NOMO-1 treated with dmso at 0.1 percent for 144 hours (cell line): ENCODE data around the gene EXOC1L.
"Not testable (repeated sequence)": the region's sequence is repeated elsewhere in the genome, so short reads cannot be mapped to it uniquely, and the experiment has no call there.

Experiments used
- DNase-seq: peaks from one replicate; lab custom pipeline; 2025; ENCODE audit not compliant: unreplicated experiment; lab: John Stamatoyannopoulos, UW

Gene EXOC1L

GRCh38 chr4:55837903-55838302 is 18.3 kb downstream of the EXOC1L start:
- DNase-seq, result no peak

GRCh38 chr4:55838356-55838755 is 18.8 kb downstream of the EXOC1L start:
- DNase-seq, result no peak

DNA sequence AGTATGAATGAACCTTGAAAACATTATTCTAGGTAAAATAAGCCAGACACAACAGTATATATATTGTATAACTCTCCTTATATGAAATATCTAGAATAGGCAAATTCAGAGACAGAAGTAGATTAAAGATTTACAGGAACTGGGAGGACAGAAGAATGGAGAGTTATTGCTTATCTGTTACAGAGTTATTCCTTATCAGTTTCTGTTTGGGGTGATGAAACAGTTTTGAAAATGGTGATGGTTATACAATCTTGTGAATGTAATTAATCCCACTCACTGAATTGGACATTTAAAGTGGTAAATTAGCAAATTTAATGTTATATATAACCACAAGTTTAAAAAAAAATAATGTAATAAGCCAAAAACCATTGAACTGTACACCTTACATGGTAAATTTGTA is 19.4 kb downstream of the EXOC1L start:
- DNase-seq, result no peak

GRCh38 chr4:55840956-55841355 is 21.4 kb downstream of the EXOC1L start:
- no peak for DNase-seq

DNA sequence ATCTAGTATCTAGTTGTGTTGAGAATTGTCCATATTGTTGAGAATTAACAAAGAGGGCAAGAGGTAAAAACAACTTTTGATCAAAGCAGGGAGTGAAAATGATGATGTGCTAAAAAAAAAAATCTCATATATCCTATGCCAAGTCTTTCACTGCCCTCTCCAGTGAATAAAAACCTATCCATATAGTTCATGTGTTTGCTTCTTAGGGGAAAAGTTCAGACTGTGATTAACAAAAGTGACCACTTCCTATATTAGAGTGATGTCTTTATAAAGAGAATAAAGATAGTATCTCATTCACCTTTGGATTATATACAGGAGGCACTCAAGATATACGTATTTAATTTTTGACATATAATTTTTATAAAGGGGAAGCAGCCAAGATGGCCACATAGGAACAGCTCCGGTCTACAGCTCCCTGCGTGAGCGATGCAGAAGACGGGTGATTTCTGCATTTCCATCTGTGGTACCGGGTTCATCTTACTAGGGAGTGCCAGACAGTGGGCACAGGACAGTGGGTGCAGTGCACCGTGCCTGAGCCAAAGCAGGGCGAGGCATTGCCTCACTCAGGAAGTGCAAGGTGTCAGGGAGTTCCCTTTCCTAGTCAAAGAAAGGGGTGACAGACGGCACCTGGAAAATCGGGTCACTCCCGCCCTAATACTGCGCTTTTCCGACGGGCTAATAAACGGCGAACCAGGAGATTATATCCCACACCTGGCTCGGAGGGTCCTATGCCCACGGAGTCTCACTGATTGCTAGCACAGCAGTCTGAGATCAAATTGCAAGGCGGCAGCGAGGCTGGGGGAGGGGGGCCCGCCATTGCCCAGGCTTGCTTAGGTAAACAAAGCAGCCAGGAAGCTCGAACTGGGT is 22.0 kb downstream of the EXOC1L start:
- not testable (repeated sequence) for DNase-seq

DNA sequence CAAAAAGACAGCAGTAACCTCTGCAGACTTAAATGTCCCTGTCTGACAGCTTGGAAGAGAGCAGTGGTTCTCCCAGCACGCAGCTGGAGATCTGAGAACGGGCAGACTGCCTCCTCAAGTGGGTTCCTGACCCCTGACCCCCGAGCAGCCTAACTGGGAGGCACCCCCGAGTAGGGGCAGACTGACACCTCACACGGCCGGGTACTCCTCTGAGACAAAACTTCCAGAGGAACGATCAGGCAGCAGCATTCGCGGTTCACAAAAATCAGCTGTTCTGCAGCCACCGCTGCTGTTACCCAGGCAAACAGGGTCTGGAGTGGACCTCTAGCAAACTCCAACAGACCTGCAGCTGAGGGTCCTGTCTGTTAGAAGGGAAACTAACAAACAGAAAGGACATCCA is 22.7 kb downstream of the EXOC1L start:
- DNase-seq, result not testable (repeated sequence)

DNA sequence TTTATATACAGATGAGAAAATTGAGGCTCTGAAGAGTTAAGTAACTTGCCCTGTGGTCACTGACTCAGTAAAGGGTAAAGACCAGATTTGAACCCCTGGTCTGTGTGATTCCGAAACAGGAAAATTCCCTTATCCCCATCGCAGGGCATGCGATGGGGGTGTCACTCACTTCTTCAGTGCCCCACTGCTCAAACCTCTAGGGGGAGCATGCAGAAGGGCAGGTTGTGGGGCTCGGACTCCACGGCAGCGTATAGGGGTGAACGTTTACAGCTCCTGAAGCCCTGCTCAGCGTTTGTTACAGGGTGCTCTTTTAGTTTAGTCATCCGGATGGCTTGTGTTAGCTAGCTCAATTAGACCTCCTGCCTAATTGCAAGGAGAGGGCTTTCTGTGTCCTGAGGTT is 30.1 kb downstream of the EXOC1L start:
- no peak for DNase-seq

GRCh38 chr4:55851885-55852284 is 32.3 kb downstream of the EXOC1L start:
- no peak for DNase-seq

- DNase-seq, result peak; percentile 93
Measured at GRCh38 chr4:55853484-55854046, 34.0 kb downstream of the EXOC1L start, which contains the start of gene EXOC1. Gene EXOC1 (plus strand): TSS chr4:55853648. CDS start chr4:55858324, 4,676 bp downstream.

- DNase-seq, result no peak
Measured at GRCh38 chr4:55854129-55854528, 34.5 kb downstream of the EXOC1L start.

DNA sequence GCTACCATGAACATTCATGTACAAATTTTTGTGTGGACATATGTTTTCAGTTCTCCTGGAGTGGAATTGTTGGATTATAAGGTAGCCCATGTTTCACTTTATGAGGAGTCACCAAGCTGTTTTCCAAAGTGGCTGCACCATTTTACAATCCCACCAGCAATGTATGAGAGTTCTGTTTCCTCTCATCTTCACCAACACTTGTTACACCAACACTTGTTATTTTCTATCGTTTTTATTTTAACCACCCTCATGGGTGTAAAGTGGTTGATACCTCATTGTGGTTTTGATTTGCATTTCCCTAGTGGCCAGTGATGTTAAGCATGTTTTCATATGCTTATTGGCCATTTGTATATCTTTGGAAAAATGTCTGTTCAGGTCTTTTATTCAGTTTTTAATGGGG is 38.0 kb downstream of the EXOC1L start:
- no peak for DNase-seq

DNA sequence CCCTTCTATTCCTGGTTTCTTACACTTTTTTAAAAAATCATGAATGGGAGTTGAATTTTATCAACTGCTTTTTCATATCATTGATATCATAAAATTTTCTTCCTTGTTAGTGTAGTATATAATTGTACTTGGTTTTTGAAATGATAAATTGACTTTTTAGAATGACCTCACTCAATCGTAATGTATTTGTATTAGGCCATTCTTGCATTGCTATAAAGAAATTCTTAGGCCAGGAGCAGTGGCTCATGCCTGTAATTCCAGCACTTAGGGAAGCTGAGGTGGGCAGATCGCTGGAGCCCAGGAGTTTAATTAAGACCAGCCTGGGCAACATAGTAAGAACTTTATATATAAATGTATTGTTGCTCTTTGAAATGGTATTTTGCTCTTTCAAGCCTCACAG is 40.1 kb downstream of the EXOC1L start:
- DNase-seq, result no peak

GRCh38 chr4:55864577-55865223 is 45.1 kb downstream of the EXOC1L start:
- DNase-seq, result no peak

GRCh38 chr4:55865228-55865806 is 45.7 kb downstream of the EXOC1L start:
- no peak for DNase-seq

DNA sequence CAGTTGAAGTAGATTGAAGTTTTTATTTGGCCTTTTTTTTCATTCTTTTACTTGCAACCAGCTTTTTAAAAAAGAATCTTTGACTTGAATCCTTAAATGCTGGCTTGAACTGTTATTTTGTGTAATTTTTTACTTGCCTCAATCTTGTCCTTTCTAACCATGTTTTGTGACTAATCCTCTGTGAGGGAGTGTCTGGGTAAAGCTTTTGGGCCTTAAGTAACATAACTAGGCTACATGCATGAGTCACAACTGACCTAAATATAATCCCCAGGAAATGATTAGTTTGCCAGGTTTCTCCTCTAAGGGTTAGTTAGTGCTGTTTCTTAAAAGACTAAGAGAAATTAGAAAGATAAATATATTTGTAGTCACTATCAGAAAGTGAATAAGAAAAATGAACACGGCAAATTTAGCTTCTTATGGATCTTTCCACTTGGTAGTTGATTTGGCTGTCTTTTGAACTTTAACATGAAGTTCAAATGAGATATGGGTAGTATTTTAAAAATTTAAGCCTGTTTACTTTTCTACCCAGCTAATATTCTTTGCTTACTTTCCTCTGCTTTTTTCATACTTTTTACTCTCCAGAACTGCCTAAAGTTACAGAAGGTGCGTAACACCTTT is 46.8 kb downstream of the EXOC1L start:
- DNase-seq, result peak; percentile 72

GRCh38 chr4:55866973-55867574 is 47.5 kb downstream of the EXOC1L start:
- DNase-seq, result peak; percentile 37

DNA sequence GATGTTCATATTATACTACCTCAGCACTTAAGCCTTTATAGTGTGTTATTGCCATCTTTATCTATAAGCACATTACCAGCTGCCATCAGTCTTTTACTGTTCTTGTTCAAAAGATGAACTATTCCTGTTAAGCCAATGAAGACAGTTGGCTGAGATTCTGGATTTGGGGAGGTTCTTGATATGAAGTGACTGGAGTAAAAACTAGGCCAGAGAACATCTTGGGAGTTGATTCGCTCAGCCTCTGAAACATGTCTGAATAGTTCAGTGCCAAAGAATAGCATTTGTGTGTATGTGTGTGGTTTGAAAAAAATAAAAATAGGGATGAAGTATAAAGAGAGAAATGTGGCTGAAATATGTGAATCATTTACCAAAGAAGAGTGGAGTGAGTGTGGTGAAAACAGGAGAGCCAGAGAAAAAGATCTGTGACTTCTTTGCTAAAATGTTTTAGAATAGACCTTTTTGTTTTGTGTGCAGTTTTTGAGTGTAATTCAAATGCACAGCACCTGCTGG is 49.0 kb downstream of the EXOC1L start:
- DNase-seq, result no peak

- no peak for DNase-seq
Measured at GRCh38 chr4:55871299-55871800, 51.8 kb downstream of the EXOC1L start.

- DNase-seq, result no peak
Measured at GRCh38 chr4:55874831-55875230, 55.2 kb downstream of the EXOC1L start.

DNA sequence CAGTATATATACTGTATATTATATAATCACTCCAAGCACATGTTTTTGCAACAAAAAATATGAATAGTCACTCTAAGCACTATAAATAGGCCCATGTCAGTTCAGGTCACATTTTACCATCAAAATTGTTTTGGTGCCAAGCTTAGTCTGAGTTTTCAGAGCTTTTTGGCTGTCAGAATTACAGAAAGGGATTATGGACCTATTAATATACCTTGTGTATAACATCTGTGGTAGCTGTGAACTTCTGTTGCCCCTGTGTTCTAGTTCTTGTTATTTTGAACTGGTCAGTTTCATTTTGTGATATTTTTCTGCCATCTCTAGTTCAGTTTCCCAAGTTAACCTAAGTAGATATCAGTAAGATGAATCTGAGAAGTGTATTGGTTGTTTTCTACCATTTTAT is 56.8 kb downstream of the EXOC1L start:
- no peak for DNase-seq
